ENCODE measurements around the gene SPRR2B. TPM values are rescaled to one million over a fixed set of nuclear protein-coding genes. Genes with fewer than 3 reads are reported as not detected.

The SPRR2B gene
- total and polyA plus RNA-seq, 9 of the 15 experiments (the other 6 are each of a cell fraction or from before 2014, with no cell fraction given), result not detected

DNA sequence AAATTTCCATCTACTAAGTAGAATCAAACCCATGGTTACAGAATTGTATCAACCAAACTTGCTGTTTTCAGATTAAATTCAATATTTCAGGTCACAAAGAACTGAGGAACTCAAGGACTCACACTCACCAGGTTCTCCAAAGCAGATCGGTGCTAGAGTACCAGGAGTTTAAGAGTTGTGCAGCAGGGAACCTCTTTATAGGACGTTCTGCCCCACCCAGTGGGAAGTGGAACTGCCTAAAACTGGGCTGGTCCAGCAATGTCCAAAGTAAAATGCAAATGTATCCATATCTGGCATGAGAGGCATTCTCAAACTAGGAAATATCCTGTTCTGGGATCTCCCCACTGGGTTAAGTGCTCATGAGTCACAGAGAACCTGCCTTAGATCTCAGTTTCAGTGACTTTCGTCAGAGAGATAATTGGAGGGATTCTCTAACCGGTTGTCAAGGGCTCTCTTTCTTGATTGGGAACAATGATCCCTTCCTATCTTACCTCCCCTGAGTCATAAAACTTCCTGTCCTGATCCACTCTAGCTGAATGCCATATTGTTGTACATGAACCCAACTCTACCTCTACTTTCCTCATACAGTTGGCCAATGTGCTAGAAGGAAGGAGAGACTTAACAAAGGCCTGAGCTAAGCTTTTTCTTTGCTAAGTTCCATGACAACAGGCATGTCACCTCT is 30.3 kb downstream of the SPRR2B start, which contains the start of gene SPRR2D (continued):
- TF ChIP-seq ZNF436 (CRISPR knock-in tag; IDR thresholded peaks at IDR 0.05) (no peak), ZBTB34 (CRISPR knock-in tag; IDR thresholded peaks at IDR 0.05) (no peak), NFIC (IDR thresholded peaks at IDR 0.05) (no peak), TEAD2 (tag; IDR thresholded peaks at IDR 0.05) (no peak), TAF9B (IDR thresholded peaks at IDR 0.05; ENCODE audit: partially characterized antibody) (no peak), CHD4 (IDR thresholded peaks at IDR 0.05; ENCODE audit: insufficient read depth, insufficient replicate concordance, low read depth, low read length, poor library complexity, severe bottlenecking) (no peak), PRDM10 (IDR thresholded peaks at IDR 0.05; ENCODE audit: partially characterized antibody) (peak; percentile 49), KAT7 (CRISPR knock-in tag; IDR thresholded peaks at IDR 0.05; ENCODE audit: borderline replicate concordance) (no peak), KLF10 (CRISPR knock-in tag; IDR thresholded peaks at IDR 0.05) (no peak), MYC (IDR thresholded peaks at IDR 0.05; ENCODE audit: low read depth, low read length) (no peak), MYC (CRISPR knock-in tag; IDR thresholded peaks at IDR 0.05; ENCODE audit: borderline replicate concordance, low read depth) (no peak), BRD9 (IDR thresholded peaks at IDR 0.05; ENCODE audit: low read depth, partially characterized antibody) (no peak), SUPT5H (IDR thresholded peaks at IDR 0.05) (no peak)
- TF ChIP-seq, protein P1, sequence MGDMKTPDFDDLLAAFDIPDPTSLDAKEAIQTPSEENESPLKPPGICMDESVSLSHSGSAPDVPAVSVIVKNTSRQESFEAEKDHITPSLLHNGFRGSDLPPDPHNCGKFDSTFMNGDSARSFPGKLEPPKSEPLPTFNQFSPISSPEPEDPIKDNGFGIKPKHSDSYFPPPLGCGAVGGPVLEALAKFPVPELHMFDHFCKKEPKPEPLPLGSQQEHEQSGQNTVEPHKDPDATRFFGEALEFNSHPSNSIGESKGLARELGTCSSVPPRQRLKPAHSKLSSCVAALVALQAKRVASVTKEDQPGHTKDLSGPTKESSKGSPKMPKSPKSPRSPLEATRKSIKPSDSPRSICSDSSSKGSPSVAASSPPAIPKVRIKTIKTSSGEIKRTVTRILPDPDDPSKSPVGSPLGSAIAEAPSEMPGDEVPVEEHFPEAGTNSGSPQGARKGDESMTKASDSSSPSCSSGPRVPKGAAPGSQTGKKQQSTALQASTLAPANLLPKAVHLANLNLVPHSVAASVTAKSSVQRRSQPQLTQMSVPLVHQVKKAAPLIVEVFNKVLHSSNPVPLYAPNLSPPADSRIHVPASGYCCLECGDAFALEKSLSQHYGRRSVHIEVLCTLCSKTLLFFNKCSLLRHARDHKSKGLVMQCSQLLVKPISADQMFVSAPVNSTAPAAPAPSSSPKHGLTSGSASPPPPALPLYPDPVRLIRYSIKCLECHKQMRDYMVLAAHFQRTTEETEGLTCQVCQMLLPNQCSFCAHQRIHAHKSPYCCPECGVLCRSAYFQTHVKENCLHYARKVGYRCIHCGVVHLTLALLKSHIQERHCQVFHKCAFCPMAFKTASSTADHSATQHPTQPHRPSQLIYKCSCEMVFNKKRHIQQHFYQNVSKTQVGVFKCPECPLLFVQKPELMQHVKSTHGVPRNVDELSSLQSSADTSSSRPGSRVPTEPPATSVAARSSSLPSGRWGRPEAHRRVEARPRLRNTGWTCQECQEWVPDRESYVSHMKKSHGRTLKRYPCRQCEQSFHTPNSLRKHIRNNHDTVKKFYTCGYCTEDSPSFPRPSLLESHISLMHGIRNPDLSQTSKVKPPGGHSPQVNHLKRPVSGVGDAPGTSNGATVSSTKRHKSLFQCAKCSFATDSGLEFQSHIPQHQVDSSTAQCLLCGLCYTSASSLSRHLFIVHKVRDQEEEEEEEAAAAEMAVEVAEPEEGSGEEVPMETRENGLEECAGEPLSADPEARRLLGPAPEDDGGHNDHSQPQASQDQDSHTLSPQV (IDR thresholded peaks at IDR 0.05), result no peak
- TF ChIP-seq, protein P2, sequence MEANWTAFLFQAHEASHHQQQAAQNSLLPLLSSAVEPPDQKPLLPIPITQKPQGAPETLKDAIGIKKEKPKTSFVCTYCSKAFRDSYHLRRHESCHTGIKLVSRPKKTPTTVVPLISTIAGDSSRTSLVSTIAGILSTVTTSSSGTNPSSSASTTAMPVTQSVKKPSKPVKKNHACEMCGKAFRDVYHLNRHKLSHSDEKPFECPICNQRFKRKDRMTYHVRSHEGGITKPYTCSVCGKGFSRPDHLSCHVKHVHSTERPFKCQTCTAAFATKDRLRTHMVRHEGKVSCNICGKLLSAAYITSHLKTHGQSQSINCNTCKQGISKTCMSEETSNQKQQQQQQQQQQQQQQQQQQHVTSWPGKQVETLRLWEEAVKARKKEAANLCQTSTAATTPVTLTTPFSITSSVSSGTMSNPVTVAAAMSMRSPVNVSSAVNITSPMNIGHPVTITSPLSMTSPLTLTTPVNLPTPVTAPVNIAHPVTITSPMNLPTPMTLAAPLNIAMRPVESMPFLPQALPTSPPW (CRISPR knock-in tag; IDR thresholded peaks at IDR 0.05), result peak; percentile 34; the same call in 1 of the 2 replicates
